Inflammatory macrophage treated with lipopolysaccharide for 1 hour (primary cell): ENCODE data around the gene GABRR3.
A peak's percentile ranks its signal among the peaks of the same experiment; 100 is the strongest.

ENCODE experiments used
- DNase-seq, 2 donors: peaks; one replicate each; pipeline ENCODE4 v3.0.0-alpha.2; 2020 to 2022

GABRR3 gene

DNA sequence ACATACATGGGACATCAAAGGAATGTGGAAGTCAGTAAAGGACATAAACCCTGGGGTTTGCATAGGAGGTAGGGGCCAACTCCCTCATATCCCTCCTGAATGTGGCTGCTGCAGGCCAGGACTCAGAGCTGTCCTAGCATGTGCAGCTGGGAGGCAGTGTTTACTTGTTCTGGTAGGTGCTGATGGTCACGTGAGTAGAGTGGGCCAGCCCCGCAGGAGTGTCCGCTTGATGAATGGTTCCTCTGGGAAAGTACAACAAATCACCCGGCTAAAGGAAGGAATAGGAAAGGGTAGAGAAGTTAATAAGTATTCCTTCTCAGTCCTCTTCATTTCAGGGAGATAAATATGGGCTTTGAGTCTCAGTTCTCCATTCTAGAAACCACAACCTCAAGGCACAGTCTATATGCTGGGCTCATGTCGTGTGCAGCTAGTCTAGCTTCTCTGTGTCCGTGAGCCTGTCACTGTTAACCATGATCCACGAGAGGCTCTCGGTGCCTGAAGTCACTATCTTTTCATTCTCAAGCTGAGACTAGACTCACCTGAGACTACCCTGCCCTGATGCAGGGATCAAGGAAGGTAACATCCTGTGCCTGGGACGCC, 80.8 kb downstream of the GABRR3 start:
- DNase-seq: peak; percentile 38 to 45

DNA sequence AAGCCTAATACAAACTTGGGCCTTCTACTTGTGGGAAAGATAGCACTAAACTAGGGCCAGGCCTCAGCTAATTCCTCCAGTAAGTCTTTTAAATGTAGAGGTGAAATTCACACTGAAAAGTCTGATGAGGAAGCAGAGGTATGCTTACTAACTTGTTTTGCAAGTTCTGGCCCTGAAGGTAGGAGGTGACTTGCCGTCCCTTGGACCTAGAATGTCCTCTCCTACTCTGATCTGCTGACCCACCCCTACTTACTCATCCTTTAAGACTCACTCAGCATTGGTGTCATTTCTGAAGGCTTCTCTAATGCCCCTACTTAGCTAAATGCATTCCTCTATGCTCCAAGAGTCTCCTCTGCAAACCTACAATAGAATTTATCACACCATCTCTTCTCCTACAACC, 82.2 kb downstream of the GABRR3 start:
- DNase-seq: no peak

DNA sequence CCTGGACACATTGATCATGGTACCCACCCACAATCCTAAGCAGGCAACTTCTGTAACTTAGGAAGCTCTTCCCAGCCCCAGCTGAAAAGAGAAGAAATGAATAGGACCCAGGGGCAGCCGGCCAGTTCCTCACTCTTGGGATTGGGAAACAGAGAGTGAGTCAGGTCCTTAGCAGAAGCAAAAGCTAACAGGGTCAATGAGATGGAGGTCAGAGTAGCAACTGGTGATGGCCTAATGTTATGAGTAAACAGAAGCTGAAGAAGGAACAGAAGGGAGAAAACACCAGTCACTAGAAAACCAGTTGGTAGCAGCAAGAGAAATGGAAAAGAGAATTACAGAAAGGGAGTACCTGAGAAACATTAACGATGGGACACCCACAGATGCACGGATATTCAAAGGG, 82.8 kb downstream of the GABRR3 start:
- DNase-seq: peak; percentile 77 to 84

DNA sequence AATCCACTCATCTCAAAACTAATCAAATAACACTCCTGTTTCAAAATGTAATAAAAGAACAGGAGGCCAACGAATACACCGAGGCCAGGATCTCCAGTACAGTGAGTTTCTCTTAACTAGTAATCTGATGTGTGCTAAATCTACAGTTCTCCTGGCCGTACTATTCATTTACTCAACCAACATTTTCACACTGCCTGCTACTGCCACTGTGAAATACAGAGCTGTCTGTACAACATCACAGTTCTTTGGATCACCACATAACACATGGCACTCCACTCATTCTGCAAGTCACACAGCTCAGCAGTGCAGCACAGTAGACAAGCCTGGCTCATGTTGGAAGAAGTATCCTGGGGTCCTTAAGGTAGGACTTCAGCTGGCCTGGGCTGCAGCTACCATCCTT, 84.8 kb downstream of the GABRR3 start:
- no peak for DNase-seq

DNA sequence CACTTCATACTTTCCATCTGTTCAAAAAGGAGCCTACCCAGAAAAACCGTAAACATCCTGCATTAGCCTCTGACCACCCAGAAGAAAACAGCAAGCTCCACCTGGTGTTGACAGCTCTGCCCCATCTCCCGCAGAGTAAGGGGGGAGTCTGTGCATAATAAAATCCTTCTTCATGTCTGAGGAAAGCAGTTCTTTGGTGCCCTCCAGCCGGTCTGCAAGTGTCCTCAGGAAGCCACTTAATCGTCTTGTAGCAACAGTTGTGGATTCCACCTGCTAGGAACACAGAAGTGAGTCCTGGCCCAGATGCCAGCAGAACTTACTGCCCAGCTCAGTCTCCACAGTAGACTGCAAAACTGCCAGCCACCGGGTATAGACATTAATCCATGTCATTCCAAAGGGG, 85.4 kb downstream of the GABRR3 start:
- no peak for DNase-seq

DNA sequence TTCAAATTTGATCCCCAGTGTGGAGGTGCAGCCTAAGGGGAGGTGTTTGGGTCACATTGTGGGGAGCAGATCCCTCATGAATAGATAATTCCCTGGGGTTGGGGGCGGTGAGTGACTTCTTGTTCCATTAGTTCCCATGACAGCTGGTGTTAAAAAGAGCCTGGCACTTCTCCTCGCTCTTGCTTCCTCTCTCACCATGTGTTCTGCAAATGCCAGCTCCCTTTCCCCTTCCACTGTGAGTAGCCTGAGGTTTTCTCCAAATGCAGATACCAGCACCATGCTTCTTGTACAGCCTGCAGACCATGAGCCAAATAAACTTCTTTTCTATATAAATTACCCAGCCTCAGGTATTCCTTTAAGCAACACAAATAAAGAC, 86.0 kb downstream of the GABRR3 start:
- DNase-seq: no peak

DNA sequence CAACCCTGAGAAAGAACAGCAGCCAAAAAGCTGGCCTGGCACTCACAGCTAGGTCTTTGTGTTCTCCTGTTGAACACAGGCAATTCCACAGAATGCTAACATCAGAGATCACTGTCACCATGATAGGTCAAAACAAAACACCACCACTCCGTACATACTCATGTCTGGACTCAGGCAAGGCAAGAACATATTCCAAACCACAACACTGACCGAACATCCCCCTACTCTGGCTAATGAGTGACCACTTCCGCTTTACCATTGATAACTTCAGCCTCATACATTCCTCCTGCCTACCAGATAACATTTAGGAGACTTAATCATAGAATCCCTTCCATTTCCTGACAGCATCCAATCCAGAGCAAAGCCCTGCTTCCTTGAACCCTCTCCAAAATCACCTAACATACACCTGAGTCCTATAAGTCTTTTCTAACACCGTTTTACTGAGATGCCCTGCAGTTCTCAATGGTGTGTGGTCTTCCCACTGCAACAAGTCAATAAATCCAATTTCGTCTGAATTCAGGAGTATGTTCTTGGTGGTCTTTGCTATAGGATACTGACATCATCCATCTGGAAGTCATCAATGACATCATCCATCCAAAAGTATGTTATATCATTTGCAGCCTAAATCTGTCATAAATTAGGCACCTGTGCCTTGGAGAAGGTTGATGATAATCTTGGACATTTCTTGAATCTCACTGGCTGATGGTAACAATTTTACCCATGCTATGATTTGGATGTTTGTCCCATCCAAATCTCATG, 86.6 kb downstream of the GABRR3 start:
- no peak for DNase-seq

DNA sequence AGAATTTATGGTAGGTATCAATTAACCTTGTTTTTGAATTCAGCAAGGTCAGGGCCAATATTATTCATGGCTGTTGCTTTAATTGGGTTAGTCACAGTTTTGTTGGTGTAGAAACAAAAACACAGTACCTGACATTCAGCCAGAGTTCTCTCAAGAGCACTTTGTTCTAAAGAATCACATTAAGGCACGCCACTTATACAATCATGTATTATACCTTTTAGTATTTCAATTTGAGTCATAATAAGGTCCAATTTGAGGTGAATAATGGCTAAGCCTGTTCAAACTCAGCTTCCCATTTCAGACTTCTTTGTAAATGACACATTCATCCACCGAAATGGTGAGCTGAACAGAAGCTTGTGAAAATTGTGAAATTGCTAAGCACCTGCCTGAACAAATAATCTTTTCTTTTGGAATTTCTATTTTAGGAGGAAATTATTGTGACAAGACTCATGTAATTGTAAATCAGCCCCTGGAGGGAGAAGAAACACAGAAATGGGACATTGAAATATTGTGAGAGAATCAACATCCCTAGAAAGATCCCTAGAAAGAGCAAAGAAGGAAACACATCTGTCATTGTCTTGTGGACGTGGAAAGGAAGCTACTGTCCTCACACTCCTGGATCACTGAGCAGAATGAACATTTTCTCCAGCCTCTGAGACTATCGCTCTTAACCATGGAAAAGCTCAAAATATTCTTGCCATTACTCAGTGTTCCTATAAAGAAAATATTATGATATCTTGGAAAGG, 92.1 kb downstream of the GABRR3 start:
- DNase-seq: no peak

DNA sequence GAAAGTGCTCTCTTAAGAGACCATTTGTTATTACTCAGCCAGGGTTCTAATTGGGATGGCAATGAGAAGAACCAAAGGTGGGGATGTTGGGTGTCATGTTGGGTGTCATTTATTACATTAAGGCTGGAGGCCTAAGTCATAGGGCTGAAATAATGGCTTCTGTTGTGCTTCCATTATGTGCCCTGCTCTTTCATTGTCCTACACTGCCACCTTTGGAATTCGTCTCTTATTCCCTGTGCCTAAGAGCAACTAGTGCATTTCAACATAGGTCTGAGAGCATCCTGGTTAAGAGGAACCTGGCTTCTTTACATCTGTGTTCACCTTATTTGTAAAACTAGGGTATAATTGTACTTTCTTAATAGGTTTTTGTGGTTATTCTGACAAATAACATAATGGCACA, 95.1 kb downstream of the GABRR3 start:
- DNase-seq: no peak

DNA sequence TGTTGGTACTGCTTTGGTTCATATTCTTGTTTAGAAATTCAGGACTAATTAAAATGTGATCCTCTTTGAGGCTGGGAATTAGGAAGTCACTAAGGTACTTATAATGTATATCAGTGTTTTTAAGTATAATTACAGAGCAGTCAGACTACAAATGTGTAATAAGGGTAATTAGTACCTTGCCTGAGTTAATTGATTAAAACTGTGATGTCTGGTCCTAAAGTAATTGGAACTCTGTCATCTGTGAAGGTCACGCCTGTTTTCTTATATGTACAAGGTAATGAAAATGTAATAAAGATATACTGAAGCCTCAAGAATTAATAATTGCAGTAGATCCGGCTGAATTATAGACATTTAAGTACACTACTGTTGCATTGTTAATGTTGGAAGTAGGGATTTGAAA, 95.7 kb downstream of the GABRR3 start:
- no peak for DNase-seq

DNA sequence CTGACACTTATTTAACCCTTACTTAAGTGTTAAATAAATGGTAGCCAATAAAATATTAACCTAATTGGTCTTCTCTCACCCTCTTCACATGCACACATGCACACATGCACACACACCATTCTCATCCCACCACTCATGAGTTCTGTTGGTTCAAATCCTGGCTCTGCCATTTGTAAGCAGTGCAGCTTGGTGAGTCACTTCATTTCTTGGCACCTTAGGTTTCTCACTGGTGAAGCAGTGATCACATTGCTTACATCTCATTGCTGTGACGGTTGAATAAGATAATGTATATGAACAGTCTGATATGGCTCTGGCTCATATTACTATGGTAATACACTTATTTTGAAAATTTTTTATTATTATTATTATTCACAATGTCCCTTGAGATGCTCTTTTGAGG, 96.7 kb downstream of the GABRR3 start:
- DNase-seq: no peak

DNA sequence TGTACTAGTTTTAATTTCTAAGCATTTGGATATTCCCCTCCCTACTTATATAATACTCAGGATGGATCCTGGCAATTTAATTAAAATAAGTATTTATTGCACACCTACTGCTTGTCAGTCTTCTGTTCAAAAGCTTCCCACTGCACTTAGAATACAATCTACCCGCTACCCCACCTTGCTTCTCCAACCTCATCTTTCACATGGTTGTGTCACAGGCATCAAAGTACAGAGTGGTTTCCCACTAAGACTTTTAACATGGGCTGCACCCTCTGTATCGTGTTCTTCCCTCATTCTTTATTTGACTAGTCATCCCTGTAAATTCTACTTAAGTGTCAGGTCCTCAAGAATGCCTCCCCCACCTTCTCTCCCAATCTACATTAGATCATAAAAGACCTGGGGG, 97.9 kb downstream of the GABRR3 start:
- no peak for DNase-seq

DNA sequence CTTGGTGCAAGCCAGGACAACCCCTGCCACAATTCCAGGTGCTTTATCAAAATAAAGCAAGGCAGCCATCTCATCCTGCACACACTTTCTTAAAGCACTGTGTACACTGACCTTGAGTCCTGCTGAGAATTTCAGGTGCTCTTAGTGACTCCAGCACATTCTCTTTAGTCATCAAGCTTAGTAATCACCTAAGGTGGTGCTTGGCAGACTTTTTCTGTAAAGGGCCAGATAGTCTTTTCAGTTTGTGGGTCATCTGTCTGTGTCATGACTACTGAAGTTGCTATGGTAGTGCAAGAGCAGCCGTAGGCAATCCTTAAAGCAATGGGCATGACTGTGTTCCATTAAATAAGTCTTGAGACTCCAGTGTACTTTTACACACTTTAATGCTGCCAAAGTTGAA, 99.3 kb downstream of the GABRR3 start:
- DNase-seq: no peak
